Measurements from ENCODE around the gene LYSMD4. TPM values are rescaled to one million over a fixed set of nuclear protein-coding genes. Genes with fewer than 3 reads are reported as not detected.

LYSMD4 gene
- polyA plus RNA-seq: 25.1 and 29.3 TPM in 2 replicates

DNA sequence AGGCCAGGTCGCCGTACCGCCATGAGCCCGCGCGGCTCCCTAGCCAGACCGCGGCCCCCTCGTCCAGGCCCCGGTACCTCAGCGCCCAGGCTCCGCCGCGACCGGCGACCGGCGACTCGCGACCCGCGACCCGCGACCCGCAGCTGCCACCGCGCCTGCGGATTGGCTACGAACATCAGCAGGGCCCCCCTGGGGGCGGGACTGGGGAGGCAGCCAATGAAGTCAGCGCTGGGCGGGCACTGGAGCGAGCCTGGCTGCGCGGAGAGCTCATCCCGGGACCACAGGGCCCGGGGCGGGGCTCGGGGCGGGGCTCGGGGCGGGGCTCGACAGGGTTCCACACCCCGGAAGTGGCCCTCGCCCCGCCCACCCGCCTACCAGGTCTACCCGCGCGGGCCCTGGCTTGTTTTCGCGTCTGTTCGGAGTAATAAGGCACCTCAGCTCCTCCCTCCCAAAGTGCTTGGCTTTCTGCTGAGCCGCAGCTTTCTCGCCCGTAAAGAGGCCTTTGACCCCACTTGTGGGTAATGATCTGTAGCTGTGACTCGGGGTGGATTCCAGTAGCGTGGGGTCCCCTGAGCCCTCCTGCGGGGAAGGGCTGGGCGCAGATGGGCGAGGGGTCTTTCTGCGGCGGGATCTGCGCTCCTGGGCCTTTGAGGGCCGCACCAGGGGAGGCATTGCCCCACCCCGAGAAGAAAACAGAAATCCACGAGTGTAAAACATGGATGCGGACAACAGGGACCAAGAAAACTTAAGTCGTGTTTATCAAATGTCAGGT lies at the start of gene LYSMD4:
LYSMD4 (minus strand) TSS at position 170 of the 772 bp plus-strand sequence. CDS start 1,438 bp downstream, outside the sequence.

Other genes starting within 250 kb of the LYSMD4 start
- 31.0 and 40.2 TPM in 2 replicates for gene MEF2A, start 167.5 kb downstream of the LYSMD4 start, polyA plus RNA-seq

Measured in Purkinje cell (primary cell).